ENCODE data around the gene SMIM7. TPM values are rescaled to one million over a fixed set of nuclear protein-coding genes. Genes with fewer than 3 reads are reported as not detected.
"Not testable (repeated sequence)": the region's sequence is repeated elsewhere in the genome, so short reads cannot be mapped to it uniquely, and the experiment has no call there.

The SMIM7 gene
- total and polyA plus RNA-seq, 2 donors, result 79.0 to 100 TPM

DNA sequence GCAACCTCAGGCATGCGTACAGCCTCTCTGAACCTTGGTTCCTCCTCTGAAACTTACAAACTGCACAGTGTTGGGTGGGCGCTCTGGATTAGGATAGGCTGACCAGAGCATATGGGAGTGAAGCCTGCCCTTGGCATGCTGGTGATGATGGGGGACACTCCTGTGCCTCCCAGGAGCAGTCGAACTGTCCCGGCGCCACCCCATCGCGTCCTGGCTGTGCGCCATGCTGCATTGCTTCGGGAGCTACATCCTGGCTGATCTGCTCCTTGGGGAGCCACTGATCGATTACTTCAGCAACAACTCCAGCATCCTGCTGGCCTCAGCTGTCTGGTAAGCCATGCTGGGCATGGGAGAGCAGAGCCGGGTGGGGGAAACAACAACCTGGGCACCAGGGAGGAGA is 19.9 kb upstream of the SMIM7 start:
- Histone ChIP-seq H3K27me3 (ENCODE audit: control insufficient read depth in 2 of 2, insufficient read depth in 1 of 2, low read length in 1 of 2) (no peaks in the 10 kb centered on the region), H3K4me3 (ENCODE audit: low read length in 2 of 2) (no peak overlapping the region), H3K36me3 (ENCODE audit: control insufficient read depth in 2 of 2, insufficient read depth in 2 of 2, low read length in 1 of 2) (no peaks in the 10 kb centered on the region), H3K4me1 (ENCODE audit: control insufficient read depth in 2 of 2, insufficient read depth in 2 of 2, low read length in 2 of 2) (no peaks in the 10 kb centered on the region), H3K27ac (ENCODE audit: low read depth in 1 of 2, low read length in 1 of 2) (no peak overlapping the region), H3K9me3 (ENCODE audit: control insufficient read depth in 2 of 2, insufficient read depth in 1 of 2, low read length in 1 of 2) (peaks cover 2 to 12% of the 10 kb centered on the region in 2 donors)
- DNase-seq (ENCODE audit: low read depth in 6 of 9, low spot score in 9 of 9), result no peak
- 98% methylated on average over 11 of the region's 11 CpGs for WGBS

DNA sequence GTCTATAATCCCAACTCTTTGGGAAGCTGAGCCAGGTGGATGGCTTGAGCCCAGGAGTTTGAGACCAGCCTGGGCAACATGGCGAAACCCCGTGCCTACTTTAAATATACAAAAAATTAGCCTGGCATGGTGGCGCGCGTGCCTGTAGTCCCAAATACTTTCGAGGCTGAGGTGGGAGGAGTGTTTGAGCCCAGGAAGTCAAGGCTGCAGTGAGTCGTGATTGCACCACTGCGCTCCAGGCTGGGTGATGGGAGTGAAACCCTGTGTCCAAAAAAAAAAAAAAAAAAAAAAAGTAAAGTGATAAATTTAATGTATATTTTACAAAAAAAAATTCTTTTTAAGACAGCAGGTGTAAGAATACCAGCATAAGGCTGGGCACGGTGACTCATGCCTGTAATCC is 18.6 kb upstream of the SMIM7 start:
- 98% methylated on average over 9 of the region's 9 CpGs for WGBS

DNA sequence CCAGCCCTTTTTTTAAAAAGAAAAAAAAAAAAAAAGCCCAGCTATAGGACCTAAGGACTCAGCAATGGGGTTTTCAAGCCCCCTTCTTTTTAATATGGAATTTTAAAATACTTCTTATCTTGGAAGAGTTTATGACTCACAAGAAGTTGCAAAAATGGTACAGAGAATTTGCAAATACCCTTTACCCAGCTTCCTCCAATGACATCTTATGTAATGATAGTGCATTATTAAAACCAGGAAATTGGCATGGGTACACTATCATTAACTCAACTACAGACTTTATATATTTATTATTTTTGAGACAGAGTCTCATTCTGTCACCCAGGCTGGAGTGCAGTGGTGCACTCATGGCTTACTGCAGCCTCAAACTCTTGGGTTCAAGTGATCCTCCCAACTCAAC is 17.1 kb upstream of the SMIM7 start:
- H3K27me3 ChIP-seq (ENCODE audit: control insufficient read depth in 2 of 2, insufficient read depth in 1 of 2, low read length in 1 of 2), result no peaks in the 10 kb centered on the region
- H3K36me3 ChIP-seq (ENCODE audit: control insufficient read depth in 2 of 2, insufficient read depth in 2 of 2, low read length in 1 of 2), result no peaks in the 10 kb centered on the region
- DNase-seq (ENCODE audit: low read depth in 6 of 9, low spot score in 9 of 9), result no peak
- no peak overlapping the region for H3K27ac ChIP-seq (ENCODE audit: low read depth in 1 of 2, low read length in 1 of 2)
- H3K9me3 ChIP-seq (ENCODE audit: control insufficient read depth in 2 of 2, insufficient read depth in 1 of 2, low read length in 1 of 2), result peaks cover 2 to 11% of the 10 kb centered on the region in 2 donors
- no peaks in the 10 kb centered on the region for H3K4me1 ChIP-seq (ENCODE audit: control insufficient read depth in 2 of 2, insufficient read depth in 2 of 2, low read length in 2 of 2)
- no peak overlapping the region for H3K4me3 ChIP-seq (ENCODE audit: low read length in 2 of 2)

More for the DNA sequence above, 18.6 kb upstream of the SMIM7 start:
- Histone ChIP-seq H3K9me3 (ENCODE audit: control insufficient read depth in 2 of 2, insufficient read depth in 1 of 2, low read length in 1 of 2) (peaks cover 2 to 12% of the 10 kb centered on the region in 2 donors), H3K4me1 (ENCODE audit: control insufficient read depth in 2 of 2, insufficient read depth in 2 of 2, low read length in 2 of 2) (no peaks in the 10 kb centered on the region), H3K4me3 (ENCODE audit: low read length in 2 of 2) (no peak overlapping the region), H3K27ac (ENCODE audit: low read depth in 1 of 2, low read length in 1 of 2) (no peak overlapping the region), H3K27me3 (ENCODE audit: control insufficient read depth in 2 of 2, insufficient read depth in 1 of 2, low read length in 1 of 2) (no peaks in the 10 kb centered on the region), H3K36me3 (ENCODE audit: control insufficient read depth in 2 of 2, insufficient read depth in 2 of 2, low read length in 1 of 2) (no peaks in the 10 kb centered on the region)
- no peak for DNase-seq (ENCODE audit: low read depth in 6 of 9, low spot score in 9 of 9)

DNA sequence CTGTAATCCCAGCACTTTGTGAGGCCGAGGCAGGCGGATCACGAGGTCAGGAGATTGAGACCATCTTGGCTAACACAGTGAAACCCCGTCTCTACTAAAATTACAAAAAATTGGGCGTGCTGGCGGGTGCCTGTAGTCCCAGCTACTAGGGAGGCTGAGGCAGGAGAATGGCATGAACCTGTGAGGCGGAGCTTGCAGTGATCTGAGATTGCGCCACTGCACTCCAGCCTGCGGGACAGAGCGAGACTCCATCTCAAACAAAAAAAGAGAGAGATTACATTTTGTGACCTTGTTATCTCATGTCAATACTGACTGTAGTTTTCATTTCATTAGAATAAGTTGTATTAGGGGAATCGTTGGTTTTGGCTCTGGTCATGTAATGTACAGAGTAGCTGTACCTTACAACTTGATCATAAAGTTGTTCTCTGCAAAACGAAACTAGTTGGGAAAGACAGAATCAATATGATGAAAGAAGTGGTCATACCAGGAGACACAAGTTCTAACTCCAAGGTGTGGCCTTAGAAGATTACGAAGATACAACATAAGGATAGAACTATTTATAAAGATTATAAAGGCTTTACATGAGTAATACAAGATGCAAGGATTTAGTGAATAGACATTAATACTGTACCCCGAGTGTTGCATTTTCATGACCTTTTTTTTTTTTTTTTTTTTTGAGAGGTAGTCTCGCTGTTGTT is 16.3 kb upstream of the SMIM7 start:
- Histone ChIP-seq H3K4me1 (ENCODE audit: control insufficient read depth in 2 of 2, insufficient read depth in 2 of 2, low read length in 2 of 2) (no peaks in the 10 kb centered on the region), H3K4me3 (ENCODE audit: low read length in 2 of 2) (no peak overlapping the region), H3K27me3 (ENCODE audit: control insufficient read depth in 2 of 2, insufficient read depth in 1 of 2, low read length in 1 of 2) (no peaks in the 10 kb centered on the region), H3K27ac (ENCODE audit: low read depth in 1 of 2, low read length in 1 of 2) (no peak overlapping the region), H3K36me3 (ENCODE audit: control insufficient read depth in 2 of 2, insufficient read depth in 2 of 2, low read length in 1 of 2) (no peaks in the 10 kb centered on the region), H3K9me3 (ENCODE audit: control insufficient read depth in 2 of 2, insufficient read depth in 1 of 2, low read length in 1 of 2) (peaks cover 0 to 9% of the 10 kb centered on the region in 2 donors)
- WGBS, result 96% methylated on average over 15 of the region's 15 CpGs
- DNase-seq (ENCODE audit: low read depth in 6 of 9, low spot score in 9 of 9), result no peak

DNA sequence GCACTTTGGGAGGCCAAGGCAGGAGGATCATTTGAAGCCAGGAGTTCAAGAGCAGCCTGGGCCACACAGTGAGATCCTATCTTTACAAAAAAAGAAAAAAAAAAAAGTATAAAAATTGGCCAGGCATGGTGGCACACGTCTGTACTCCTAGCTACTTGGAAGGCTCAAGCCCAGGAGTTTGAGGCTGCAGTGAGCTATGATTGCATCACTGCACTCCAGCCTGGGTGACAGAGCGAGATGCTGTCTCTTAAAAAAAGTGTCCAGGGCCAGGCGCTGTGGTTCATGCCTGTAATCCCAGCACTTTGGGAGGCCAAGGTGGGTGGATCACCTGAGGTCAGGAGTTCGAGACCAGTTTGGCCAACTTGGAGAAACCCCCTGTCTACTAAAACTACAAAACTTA is 13.9 kb upstream of the SMIM7 start:
- H3K4me1 ChIP-seq (ENCODE audit: control insufficient read depth in 2 of 2, insufficient read depth in 2 of 2, low read length in 2 of 2); H3K4me3 ChIP-seq (ENCODE audit: low read length in 2 of 2); DNase-seq (ENCODE audit: low read depth in 6 of 9, low spot score in 9 of 9); H3K27me3 ChIP-seq (ENCODE audit: control insufficient read depth in 2 of 2, insufficient read depth in 1 of 2, low read length in 1 of 2); H3K36me3 ChIP-seq (ENCODE audit: control insufficient read depth in 2 of 2, insufficient read depth in 2 of 2, low read length in 1 of 2); H3K9me3 ChIP-seq (ENCODE audit: control insufficient read depth in 2 of 2, insufficient read depth in 1 of 2, low read length in 1 of 2); H3K27ac ChIP-seq (ENCODE audit: low read depth in 1 of 2, low read length in 1 of 2): not testable (repeated sequence)
- WGBS, result 96% methylated on average over 4 of the region's 4 CpGs

DNA sequence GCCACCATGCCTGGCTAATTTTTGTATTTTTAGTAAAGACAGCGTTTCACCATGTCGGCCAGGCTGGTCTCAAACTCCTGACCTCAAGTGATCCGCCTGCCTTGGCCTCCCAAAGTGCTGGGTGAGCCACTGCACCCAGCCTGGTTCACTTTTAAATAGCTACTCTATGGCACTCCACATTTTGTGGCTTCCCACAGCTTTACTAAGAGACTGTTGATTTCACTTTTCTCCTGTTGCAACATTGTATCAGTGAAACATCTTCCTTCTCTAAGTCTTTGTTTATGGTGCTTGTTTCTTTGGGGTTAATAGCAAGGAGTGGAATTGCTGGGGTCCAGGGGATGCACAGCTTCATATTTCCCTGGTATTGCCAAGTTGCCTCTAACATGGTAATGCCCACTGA is 13.3 kb upstream of the SMIM7 start:
- Histone ChIP-seq H3K36me3 (ENCODE audit: control insufficient read depth in 2 of 2, insufficient read depth in 2 of 2, low read length in 1 of 2) (no peaks in the 10 kb centered on the region), H3K9me3 (ENCODE audit: control insufficient read depth in 2 of 2, insufficient read depth in 1 of 2, low read length in 1 of 2) (no peaks in the 10 kb centered on the region), H3K27me3 (ENCODE audit: control insufficient read depth in 2 of 2, insufficient read depth in 1 of 2, low read length in 1 of 2) (no peaks in the 10 kb centered on the region), H3K27ac (ENCODE audit: low read depth in 1 of 2, low read length in 1 of 2) (no peak overlapping the region), H3K4me3 (ENCODE audit: low read length in 2 of 2) (no peak overlapping the region), H3K4me1 (ENCODE audit: control insufficient read depth in 2 of 2, insufficient read depth in 2 of 2, low read length in 2 of 2) (no peaks in the 10 kb centered on the region)
- no peak for DNase-seq (ENCODE audit: low read depth in 6 of 9, low spot score in 9 of 9)
- 94% methylated on average over 3 of the region's 3 CpGs for WGBS

DNA sequence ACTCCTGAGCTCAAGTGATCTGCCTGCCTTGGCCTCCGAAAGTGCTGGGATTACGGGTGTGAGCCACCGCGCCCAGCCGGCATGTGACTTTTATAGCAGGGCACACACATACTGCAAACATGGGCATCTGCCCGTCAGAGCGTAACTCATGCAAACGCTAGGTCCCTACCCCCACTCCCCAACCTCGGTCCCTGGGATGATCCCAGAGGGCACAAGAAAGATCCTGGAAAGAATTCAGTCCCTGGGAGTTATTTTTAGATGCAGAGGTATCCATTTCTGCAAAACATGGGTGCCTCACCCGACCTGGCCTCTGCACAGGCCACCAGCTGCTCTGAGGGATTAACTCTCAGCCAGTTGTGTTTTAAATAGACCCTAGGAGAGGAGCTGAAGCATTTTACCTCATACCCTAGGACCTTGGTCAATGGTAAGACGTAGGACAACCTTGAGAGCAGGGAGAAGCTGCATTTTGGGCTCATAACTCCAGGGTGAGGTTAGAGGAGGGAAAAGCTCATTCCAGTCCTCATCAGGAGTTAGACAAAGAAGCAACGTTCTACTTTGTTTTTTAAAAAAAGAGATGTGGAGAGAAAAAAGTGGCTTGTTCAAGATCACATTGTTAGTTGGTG is 11.8 kb upstream of the SMIM7 start:
- Histone ChIP-seq H3K36me3 (ENCODE audit: control insufficient read depth in 2 of 2, insufficient read depth in 2 of 2, low read length in 1 of 2) (no peaks in the 10 kb centered on the region), H3K27ac (ENCODE audit: low read depth in 1 of 2, low read length in 1 of 2) (no peak overlapping the region), H3K27me3 (ENCODE audit: control insufficient read depth in 2 of 2, insufficient read depth in 1 of 2, low read length in 1 of 2) (no peaks in the 10 kb centered on the region), H3K9me3 (ENCODE audit: control insufficient read depth in 2 of 2, insufficient read depth in 1 of 2, low read length in 1 of 2) (no peaks in the 10 kb centered on the region), H3K4me3 (ENCODE audit: low read length in 2 of 2) (no peak overlapping the region), H3K4me1 (ENCODE audit: control insufficient read depth in 2 of 2, insufficient read depth in 2 of 2, low read length in 2 of 2) (no peaks in the 10 kb centered on the region)
- DNase-seq (ENCODE audit: low read depth in 6 of 9, low spot score in 9 of 9), result no peak
- 87% methylated on average over 12 of the region's 12 CpGs for WGBS

DNA sequence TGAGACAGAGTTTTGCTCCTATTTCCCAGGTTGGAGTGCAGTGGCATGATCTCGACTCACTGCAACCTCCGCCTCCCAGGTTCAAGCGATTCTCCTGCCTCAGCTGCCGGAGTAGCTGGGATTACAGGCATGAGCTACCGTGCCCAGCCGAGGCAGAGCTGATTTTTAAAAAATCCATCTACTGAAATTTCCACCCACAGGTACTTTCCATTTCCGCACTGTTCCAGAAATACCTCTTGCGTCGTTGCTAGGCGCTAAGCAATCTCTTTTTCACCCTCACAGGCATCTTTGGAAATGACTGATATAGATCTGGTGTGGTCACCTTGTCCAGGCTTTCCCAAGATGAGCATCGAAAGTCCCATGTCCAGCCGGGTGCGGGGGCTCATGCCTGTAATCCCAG is 10.3 kb upstream of the SMIM7 start:
- H3K4me1 ChIP-seq (ENCODE audit: control insufficient read depth in 2 of 2, insufficient read depth in 2 of 2, low read length in 2 of 2), result no peaks in the 10 kb centered on the region
- no peak overlapping the region for H3K4me3 ChIP-seq (ENCODE audit: low read length in 2 of 2)
- H3K27ac ChIP-seq (ENCODE audit: low read depth in 1 of 2, low read length in 1 of 2), result no peak overlapping the region
- DNase-seq (ENCODE audit: low read depth in 6 of 9, low spot score in 9 of 9), result no peak
- no peaks in the 10 kb centered on the region for H3K27me3 ChIP-seq (ENCODE audit: control insufficient read depth in 2 of 2, insufficient read depth in 1 of 2, low read length in 1 of 2)
- 97% methylated on average over 13 of the region's 13 CpGs for WGBS
- no peaks in the 10 kb centered on the region for H3K36me3 ChIP-seq (ENCODE audit: control insufficient read depth in 2 of 2, insufficient read depth in 2 of 2, low read length in 1 of 2)
- H3K9me3 ChIP-seq (ENCODE audit: control insufficient read depth in 2 of 2, insufficient read depth in 1 of 2, low read length in 1 of 2), result no peaks in the 10 kb centered on the region

DNA sequence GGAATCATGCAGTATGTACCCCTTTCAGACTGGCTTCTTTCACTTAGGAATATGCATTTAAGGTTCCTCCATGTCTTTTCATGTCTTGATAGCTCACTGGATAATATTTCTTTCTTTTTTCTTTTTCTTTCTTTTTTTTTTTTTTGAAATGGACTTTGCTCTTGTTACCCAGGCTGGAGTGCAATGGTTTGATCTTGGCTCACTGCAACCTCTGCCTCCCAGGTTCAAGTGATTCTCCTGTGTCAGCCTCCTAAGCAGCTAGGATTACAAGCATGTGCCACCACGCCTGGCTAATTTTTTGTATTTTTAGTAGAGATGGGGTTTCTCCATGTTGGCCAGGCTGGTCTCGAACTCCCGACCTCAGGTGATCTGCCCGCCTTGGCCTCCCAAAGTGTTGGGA is 8.8 kb upstream of the SMIM7 start:
- H3K4me1 ChIP-seq (ENCODE audit: control insufficient read depth in 2 of 2, insufficient read depth in 2 of 2, low read length in 2 of 2); H3K36me3 ChIP-seq (ENCODE audit: control insufficient read depth in 2 of 2, insufficient read depth in 2 of 2, low read length in 1 of 2); H3K27me3 ChIP-seq (ENCODE audit: control insufficient read depth in 2 of 2, insufficient read depth in 1 of 2, low read length in 1 of 2); H3K4me3 ChIP-seq (ENCODE audit: low read length in 2 of 2); H3K27ac ChIP-seq (ENCODE audit: low read depth in 1 of 2, low read length in 1 of 2); H3K9me3 ChIP-seq (ENCODE audit: control insufficient read depth in 2 of 2, insufficient read depth in 1 of 2, low read length in 1 of 2); DNase-seq (ENCODE audit: low read depth in 6 of 9, low spot score in 9 of 9): not testable (repeated sequence)
- 96% methylated on average over 4 of the region's 4 CpGs for WGBS
